Adrenal gland (tissue), 12 donors: ENCODE measurements around the gene CDK15. TPM values are rescaled to one million over a fixed set of nuclear protein-coding genes. Genes with fewer than 3 reads are reported as not detected.

Experiments used
- DNase-seq, 7 donors: peaks; one replicate each; pipeline ENCODE4 v3.0.0-alpha.2; 2019 to 2020
- H3K27ac ChIP-seq, 5 donors: fragments of 200-600 bp; sonication (generic) in 4 of 5; 1 replicate in 3 of 5; 2 replicates in 2 of 5; pipeline versions ENCODE4 v1.5.1 to v1.8.0; 2016 to 2020; ENCODE audit warnings: mild to moderate bottlenecking in 1 of 5
- H3K27me3 ChIP-seq: fragments of 200-600 bp; 2 replicates; pipeline ENCODE4 v1.8.0; 2021
- H3K36me3 ChIP-seq, 2 donors: fragments of 200-600 bp; replicated peaks in 1 of 2; 1 replicate in 1 of 2; 2 replicates in 1 of 2; pipeline versions ENCODE4 v1.5.1 to v1.8.0; 2018 to 2022
- H3K4me1 ChIP-seq, 2 donors: fragments of 200-600 bp; replicated peaks in 1 of 2; 1 replicate in 1 of 2; 2 replicates in 1 of 2; pipeline versions ENCODE4 v1.5.1 to v1.8.0; 2018 to 2021
- H3K4me3 ChIP-seq, 4 donors: fragments of 200-600 bp; sonication (generic) in 3 of 4; one replicate each; pipeline ENCODE4 v1.5.1; 2016 to 2018
- H3K9me3 ChIP-seq, 3 donors: fragments of 200-600 bp; sonication (generic) in 1 of 3; replicated peaks in 1 of 3; 1 replicate in 2 of 3; 2 replicates in 1 of 3; pipeline versions ENCODE4 v1.5.1 to v1.8.0; 2016 to 2021
- CTCF ChIP-seq, 6 experiments: fragments of 450-650 bp in 4 of 6; fragments of 200-600 bp in 2 of 6; sonication (generic) in 1 of 6; IDR thresholded peaks; 1 replicate in 5 of 6; 2 replicates in 1 of 6; pipeline versions ENCODE4 v1.5.1 to v1.8.0; 2016 to 2021; ENCODE audit warnings: antibody characterized with exemption in 6 of 6, mild to moderate bottlenecking in 2 of 6, moderate library complexity in 1 of 6
- POLR2A ChIP-seq, 2 donors: fragments of 450-650 bp; IDR thresholded peaks; one replicate each; pipeline ENCODE4 v1.6.1; 2017; ENCODE audit warnings: antibody characterized with exemption in 2 of 2, mild to moderate bottlenecking in 2 of 2, moderate library complexity in 1 of 2
- WGBS, 4 donors: extraction: QIAGEN DNeasy Blood & Tissue Kit in 2 of 4; methylation state at CpG; one replicate each; pipeline versions ENCODE4 v1.1.5 to v1.1.7; 2013 to 2017; 5-methylcytosine and 5-hydroxymethylcytosine counted together
- intact Hi-C, 2 donors: fragments of 100-400 bp; cut with DNase I; formaldehyde crosslinking; loops; one replicate each; pipeline versions ENCODE4 v1.14.1 to v1.15.0; 2022 to 2023
- polyA plus RNA-seq, 3 donors: library from polyadenylated mRNA; stranded (reverse); fragments of 200-250 nt in 2 of 3; fragments of 350-450 nt in 1 of 3; fragmentation: Illumina TruSeq in 1 of 3; extraction: RNeasy Lipid Tissue Mini Kit (QIAGEN cat#74804) in 1 of 3; gene quantifications; one replicate each; pipeline ENCODE4 v1.2.3, GENCODE V29; 2013 to 2014
- total RNA-seq, 9 donors: library from RNA; depleted of rRNA in 4 of 9; stranded (reverse); fragments of >200 nt in 4 of 9; fragments of 120-200 nt in 1 of 9; fragmentation: NEBNext Ultra II Directional in 1 of 9; extraction: Animal tissue kit (Norgen Biotek cat#: 25700) in 1 of 9; gene quantifications; one replicate each; pipeline versions ENCODE4 v1.1.0 to v1.2.4, GENCODE V29; 2013 to 2023
- donor health status: healthy with polysubstance abuse.
- donor health status: Bipolar disorder and iron deficiency.
- donor health status: DM: yes; HTN: yes; CAD: no.
- donor health status: DM: no; HTN: no; CAD: no.
- donor health status: DM: no; HTN: no; CAD: no.
- donor health status: DM: yes; HTN: yes; CAD: no.

CDK15 gene
- total and polyA plus RNA-seq, 12 donors, result 0.06 to 1.2 (median 0.14) TPM; not detected in 1

- Histone ChIP-seq H3K4me1 (peaks cover 0 to 22% of the 10 kb centered on the region in 2 donors), H3K9me3 (no peaks in the 10 kb centered on the region), H3K4me3 (no peak overlapping the region), H3K27ac (no peak overlapping the region), H3K27me3 (no peaks in the 10 kb centered on the region), H3K36me3 (no peaks in the 10 kb centered on the region)
- no peak for DNase-seq
- TF ChIP-seq CTCF (IDR thresholded peaks at IDR 0.05) (no peak), POLR2A (IDR thresholded peaks at IDR 0.05) (no peak)
- WGBS, 4 donors, result 89 to 93% (median 91%) methylated on average over 4 of the region's 4 CpGs
- intact Hi-C loops, result no loop called here
Observed at GRCh38 chr2:201881741-201882140, 75.4 kb downstream of the CDK15 start.

- Histone ChIP-seq H3K4me1 (peaks cover 0 to 22% of the 10 kb centered on the region in 2 donors), H3K27ac (no peak overlapping the region), H3K36me3 (no peaks in the 10 kb centered on the region), H3K9me3 (no peaks in the 10 kb centered on the region), H3K4me3 (no peak overlapping the region), H3K27me3 (no peaks in the 10 kb centered on the region)
- intact Hi-C loops, result no loop called here
- TF ChIP-seq CTCF (IDR thresholded peaks at IDR 0.05) (no peak), POLR2A (IDR thresholded peaks at IDR 0.05) (no peak)
- peak in 4 of 7 donors; percentile 10 to 70 (median 20) for DNase-seq
- WGBS, 4 donors, result 26 to 30% (median 27%) methylated on average over 14 of the region's 14 CpGs
Observed at GRCh38 chr2:201882353-201883090, 76.2 kb downstream of the CDK15 start.

GRCh38 chr2:201883606-201884369 lies 77.5 kb downstream of the CDK15 start:
- Histone ChIP-seq H3K36me3 (no peaks in the 10 kb centered on the region), H3K4me3 (no peak overlapping the region), H3K9me3 (no peaks in the 10 kb centered on the region), H3K27me3 (no peaks in the 10 kb centered on the region), H3K27ac (peak overlapping the region in 2 of 5 donors; percentile 2 to 15), H3K4me1 (peaks cover 0 to 22% of the 10 kb centered on the region in 2 donors)
- WGBS, 4 donors, result 18 to 35% (median 28%) methylated on average over 7 to 8 of the region's 8 CpGs
- DNase-seq, result peak in 6 of 7 donors; percentile 21 to 58 (median 31)
- no peak for TF ChIP-seq CTCF (IDR thresholded peaks at IDR 0.05)
- no peak for TF ChIP-seq POLR2A (IDR thresholded peaks at IDR 0.05)
- intact Hi-C loops, result no loop called here

- H3K36me3 ChIP-seq, result no peaks in the 10 kb centered on the region
- 52 to 72% (median 55%) methylated on average over 3 of the region's 3 CpGs for WGBS, 4 donors
- no peak overlapping the region for H3K4me3 ChIP-seq
- no peak overlapping the region for H3K27ac ChIP-seq
- peaks cover 0 to 22% of the 10 kb centered on the region in 2 donors for H3K4me1 ChIP-seq
- no peak for TF ChIP-seq CTCF (IDR thresholded peaks at IDR 0.05)
- TF ChIP-seq POLR2A (IDR thresholded peaks at IDR 0.05), result no peak
- intact Hi-C loops, result no loop called here
- H3K9me3 ChIP-seq, result no peaks in the 10 kb centered on the region
- no peaks in the 10 kb centered on the region for H3K27me3 ChIP-seq
- DNase-seq, result no peak
Observed at GRCh38 chr2:201886504-201886903, 80.2 kb downstream of the CDK15 start.
